DND-41 (cell line): ENCODE measurements around the gene MARCHF4.

ENCODE experiments used
- ATAC-seq: fragments of 200-7000 bp; cut with Tn5 transposase; 3 replicates; pipeline ENCODE4 v1.9.1; 2021; ENCODE audit warnings: low read depth; ENCODE audit not compliant: insufficient read depth
- DNase-seq: peaks from one replicate; pipeline ENCODE4 v3.0.0-alpha.2; 2020
- H2AFZ ChIP-seq: 2 replicates; pipeline ENCODE4 v1.6.0; 2012; ENCODE audit warnings: low read depth, low read length
- H3K27ac ChIP-seq: 2 replicates; pipeline ENCODE4 v1.5.1; 2012; ENCODE audit warnings: low read length, inconsistent platforms
- H3K27me3 ChIP-seq: fragments of 200-600 bp; sonication (generic); 2 replicates; pipeline ENCODE4 v1.6.0; 2012; ENCODE audit warnings: low read length, mild to moderate bottlenecking, inconsistent platforms; ENCODE audit not compliant: insufficient read depth, poor library complexity
- H3K36me3 ChIP-seq: 2 replicates; pipeline ENCODE4 v1.5.1; 2012; ENCODE audit warnings: low read length, inconsistent platforms; ENCODE audit not compliant: insufficient read depth
- H3K4me1 ChIP-seq: 2 replicates; pipeline ENCODE4 v1.5.1; 2012; ENCODE audit warnings: mild to moderate bottlenecking, low read length; ENCODE audit not compliant: insufficient read depth
- H3K4me2 ChIP-seq: 2 replicates; pipeline ENCODE4 v1.6.0; 2012; ENCODE audit warnings: mild to moderate bottlenecking, moderate library complexity, low read length, inconsistent platforms; ENCODE audit not compliant: insufficient read depth
- H3K4me3 ChIP-seq, 2 experiments: fragments of 200-600 bp in 1 of 2; shearing (Covaris generic) in 1 of 2; 2 replicates each; pipeline ENCODE4 v1.5.1; 2012 to 2016; ENCODE audit warnings: inconsistent platforms in 2 of 2, low read length in 2 of 2, mild to moderate bottlenecking in 2 of 2, low read depth in 1 of 2, moderate library complexity in 1 of 2
- H3K79me2 ChIP-seq: 2 replicates; pipeline ENCODE4 v1.6.0; 2012; ENCODE audit warnings: low read length, inconsistent platforms; ENCODE audit not compliant: insufficient read depth
- H3K9ac ChIP-seq: 2 replicates; pipeline ENCODE4 v1.6.0; 2012; ENCODE audit warnings: low read depth, mild to moderate bottlenecking, inconsistent platforms, low read length, moderate library complexity
- H3K9me3 ChIP-seq: 2 replicates; pipeline ENCODE4 v1.5.1; 2012; ENCODE audit warnings: low read length, moderate library complexity, mild to moderate bottlenecking, inconsistent platforms; ENCODE audit not compliant: insufficient read depth, severe bottlenecking
- H4K20me1 ChIP-seq: 2 replicates; pipeline ENCODE4 v1.6.0; 2012; ENCODE audit warnings: low read length; ENCODE audit not compliant: insufficient read depth
- CTCF ChIP-seq: IDR thresholded peaks from 2 replicates; pipeline ENCODE4 v1.5.1; 2012; ENCODE audit warnings: borderline replicate concordance, low read length, moderate library complexity, mild to moderate bottlenecking; ENCODE audit not compliant: poor library complexity, severe bottlenecking; ENCODE audit errors: extremely low read depth
- EZH2 ChIP-seq: IDR thresholded peaks from 3 replicates; pipeline ENCODE4 v1.6.1; 2012; ENCODE audit warnings: borderline replicate concordance, low read depth, mild to moderate bottlenecking, moderate library complexity, low read length, inconsistent platforms; ENCODE audit not compliant: severe bottlenecking

The MARCHF4 gene

GRCh38 chr2:216408426-216409290, 36.4 kb upstream of the MARCHF4 start:
- H3K79me2 ChIP-seq: peaks cover 10% of the 10 kb centered on the region

GRCh38 chr2:216406826-216407225, 34.5 kb upstream of the MARCHF4 start:
- no peak overlapping the region for H3K4me2 ChIP-seq
- H3K79me2 ChIP-seq: no peaks in the 10 kb centered on the region
- no peak overlapping the region for H3K9ac ChIP-seq
- H3K4me1 ChIP-seq: peaks cover 4% of the 10 kb centered on the region
- H3K27me3 ChIP-seq: peaks cover 14% of the 10 kb centered on the region
- ATAC-seq (no peak), DNase-seq (no peak)
- H3K9me3 ChIP-seq: no peaks in the 10 kb centered on the region
- no peaks in the 10 kb centered on the region for H3K36me3 ChIP-seq
- no peak for TF ChIP-seq EZH2
- no peak overlapping the region for H2AFZ ChIP-seq
- no peak overlapping the region for H3K27ac ChIP-seq
- H4K20me1 ChIP-seq: no peaks in the 10 kb centered on the region
- H3K4me3 ChIP-seq: no peak overlapping the region

More at GRCh38 chr2:216408426-216409290, 36.4 kb upstream of the MARCHF4 start:
- H3K36me3 ChIP-seq: no peaks in the 10 kb centered on the region; the same call in 1 of the 2 replicates
- H3K4me3 ChIP-seq: no peak overlapping the region
- ATAC-seq (no peak), DNase-seq (no peak)
- peaks cover 14% of the 10 kb centered on the region for H3K27me3 ChIP-seq
- H4K20me1 ChIP-seq: no peaks in the 10 kb centered on the region
- no peak overlapping the region for H3K4me2 ChIP-seq
- H3K9ac ChIP-seq: no peak overlapping the region
- no peaks in the 10 kb centered on the region for H3K9me3 ChIP-seq
- H3K27ac ChIP-seq: no peak overlapping the region
- H2AFZ ChIP-seq: no peak overlapping the region
- peaks cover 16% of the 10 kb centered on the region for H3K4me1 ChIP-seq
- TF ChIP-seq CTCF (no peak), EZH2 (no peak)

- Histone ChIP-seq H3K4me2 (no peak overlapping the region), H3K27me3 (peaks cover 14% of the 10 kb centered on the region), H3K9ac (no peak overlapping the region)
Measured at GRCh38 chr2:216405588-216405987, 33.3 kb upstream of the MARCHF4 start.

More at GRCh38 chr2:216405588-216405987, 33.3 kb upstream of the MARCHF4 start:
- ATAC-seq (no peak), DNase-seq (no peak)
- no peak overlapping the region for H2AFZ ChIP-seq
- no peaks in the 10 kb centered on the region for H3K4me1 ChIP-seq
- no peaks in the 10 kb centered on the region for H3K79me2 ChIP-seq
- H4K20me1 ChIP-seq: no peaks in the 10 kb centered on the region
- TF ChIP-seq EZH2: no peak
- no peak for TF ChIP-seq CTCF
- H3K36me3 ChIP-seq: no peaks in the 10 kb centered on the region
- no peak overlapping the region for H3K4me3 ChIP-seq
- H3K27ac ChIP-seq: no peak overlapping the region
- H3K9me3 ChIP-seq: no peaks in the 10 kb centered on the region
